Endothelial cell of umbilical vein (primary cell): ENCODE data around the gene GPHB5. TPM values are rescaled to one million over a fixed set of nuclear protein-coding genes. Genes with fewer than 3 reads are reported as not detected.

Experiments
- BruUV-seq: library from RNA; stranded (reverse); fragments of 400-500 nt; replicated peaks from 2 replicates; lab custom pipeline; 2021; lab: Mats Ljungman, UMichigan
- CTCF ChIA-PET: fragments of 300-600, 350-600 bp; sonication (Branson Sonifier 250); formaldehyde crosslinking; loops from one replicate; lab custom pipeline; 2021; ENCODE audit warnings: antibody characterized with exemption, inconsistent platforms; lab: Charles Lee
- POLR2A ChIA-PET: fragments of 300-600, 350-600 bp; sonication (Branson Sonifier 250); formaldehyde crosslinking; loops from one replicate; lab custom pipeline; 2021; ENCODE audit warnings: antibody characterized with exemption, inconsistent platforms; lab: Charles Lee
- DNase-seq: peaks from one replicate; pipeline ENCODE4 v3.0.0-alpha.2; 2011; ENCODE audit warnings: low read depth, low spot score
- FAIRE-seq: peaks from 2 replicates; lab custom pipeline; 2011; peaks lifted over from hg19 to GRCh38; lab: Jason Lieb, UNC
- H2AFZ ChIP-seq: 2 replicates; pipeline ENCODE4 v1.6.0; 2012; ENCODE audit warnings: low read depth, low read length, control low read depth, inconsistent platforms
- H3K27ac ChIP-seq: 2 replicates; pipeline ENCODE4 v1.5.1; 2011; ENCODE audit warnings: low read depth, mild to moderate bottlenecking, control low read depth, low read length, moderate library complexity; ENCODE audit not compliant: insufficient read depth
- H3K27me3 ChIP-seq, 2 experiments: 2 replicates each; pipeline versions ENCODE4 v1.6.0 to v1.6.1; 2011; ENCODE audit warnings: low read length in 2 of 2, mixed read lengths in 1 of 2; ENCODE audit not compliant: control insufficient read depth in 2 of 2, insufficient read depth in 2 of 2
- H3K36me3 ChIP-seq, 2 experiments: 2 replicates in 1 of 2; 3 replicates in 1 of 2; pipeline ENCODE4 v1.5.1; 2011; ENCODE audit warnings: low read length in 2 of 2, mild to moderate bottlenecking in 1 of 2, moderate library complexity in 1 of 2; ENCODE audit not compliant: control insufficient read depth in 2 of 2, insufficient read depth in 2 of 2; ENCODE audit errors: extremely low read depth in 1 of 2
- H3K4me1 ChIP-seq: 3 replicates; pipeline ENCODE4 v1.5.1; 2011; ENCODE audit warnings: mild to moderate bottlenecking, low read length; ENCODE audit not compliant: control insufficient read depth, insufficient read depth; ENCODE audit errors: extremely low read depth
- H3K4me2 ChIP-seq: 2 replicates; pipeline ENCODE4 v1.6.1; 2011; ENCODE audit warnings: low read length, control low read depth, mixed read lengths; ENCODE audit not compliant: insufficient read depth
- H3K4me3 ChIP-seq, 3 experiments: fragments of 200-600 bp in 1 of 3; sonication (generic), shearing (Covaris generic) in 1 of 3; replicated peaks in 1 of 3; 2 replicates each; pipeline ENCODE4 v1.5.1; 2011 to 2016; ENCODE audit warnings: control low read depth in 3 of 3, low read length in 3 of 3, mild to moderate bottlenecking in 2 of 3, inconsistent platforms in 1 of 3, low read depth in 1 of 3, moderate library complexity in 1 of 3; ENCODE audit not compliant: insufficient read depth in 1 of 3
- H3K79me2 ChIP-seq: 2 replicates; pipeline ENCODE4 v1.6.0; 2012; ENCODE audit warnings: low read length, inconsistent platforms; ENCODE audit not compliant: control insufficient read depth, insufficient read depth
- H3K9ac ChIP-seq: replicated peaks from 2 replicates; pipeline ENCODE3; 2011; ENCODE audit warnings: low read length, control low read depth; ENCODE audit not compliant: insufficient read depth; ENCODE audit errors: extremely low read depth
- H3K9me1 ChIP-seq: replicated peaks from 3 replicates; pipeline ENCODE4 v1.6.0; 2011; ENCODE audit warnings: mild to moderate bottlenecking, low read length; ENCODE audit not compliant: control insufficient read depth, insufficient read depth; ENCODE audit errors: extremely low read depth
- H3K9me3 ChIP-seq: replicated peaks from 2 replicates; pipeline ENCODE4 v1.5.1; 2012; ENCODE audit warnings: low read length, inconsistent platforms; ENCODE audit not compliant: control insufficient read depth, insufficient read depth
- H4K20me1 ChIP-seq: replicated peaks from 2 replicates; pipeline ENCODE3; 2011; ENCODE audit warnings: mild to moderate bottlenecking, low read length; ENCODE audit not compliant: control insufficient read depth, insufficient read depth; ENCODE audit errors: extremely low read depth
- EZH2 ChIP-seq: IDR thresholded peaks from 2 replicates; pipeline ENCODE4 v1.6.1; 2012; ENCODE audit warnings: borderline replicate concordance, low read depth, mild to moderate bottlenecking, moderate library complexity, low read length, inconsistent platforms; ENCODE audit not compliant: severe bottlenecking
- FOS ChIP-seq: IDR thresholded peaks from 2 replicates; pipeline ENCODE4 v1.6.1; 2011; ENCODE audit warnings: mild to moderate bottlenecking, low read length, moderate library complexity, borderline replicate concordance; ENCODE audit not compliant: insufficient read depth
- GATA2 ChIP-seq: IDR thresholded peaks from 2 replicates; pipeline ENCODE4 v1.7.0; 2011; ENCODE audit warnings: low read depth, mild to moderate bottlenecking, moderate library complexity, mixed read lengths, low read length; ENCODE audit not compliant: insufficient read length, insufficient read depth
- JUN ChIP-seq: IDR thresholded peaks from 2 replicates; pipeline ENCODE4 v1.6.1; 2011; ENCODE audit warnings: borderline replicate concordance, low read depth; ENCODE audit not compliant: insufficient read length, insufficient read depth
- MAX ChIP-seq: IDR thresholded peaks from 2 replicates; pipeline ENCODE4 v1.6.1; 2011; ENCODE audit not compliant: insufficient read depth, insufficient read length
- MYC ChIP-seq: IDR thresholded peaks from one replicate; pipeline ENCODE4 v1.6.1; 2011; ENCODE audit warnings: mild to moderate bottlenecking, low read depth, low read length
- POLR2A ChIP-seq: IDR thresholded peaks from 2 replicates; pipeline ENCODE4 v1.6.1; 2012; ENCODE audit warnings: low read depth, mild to moderate bottlenecking, control low read depth, low read length
- POLR2AphosphoS5 ChIP-seq: IDR thresholded peaks from 2 replicates; pipeline ENCODE4 v1.6.1; 2012; ENCODE audit warnings: low read depth, mild to moderate bottlenecking, control low read depth, low read length, moderate library complexity; ENCODE audit not compliant: insufficient read depth
- dilution Hi-C: fragments of 300-500 bp; cut with MboI; formaldehyde crosslinking; loops from one replicate; pipeline ENCODE4 v1.15.0; 2019; ENCODE audit warnings: low sequenced_read_pairs; ENCODE audit not compliant: extremely low pct_ligation_motif_present
- intact Hi-C: fragments of 100-400 bp; cut with micrococcal nuclease; formaldehyde crosslinking; loops from one replicate; pipeline ENCODE4 v1.10.0; 2022
- polyA plus RNA-seq, 4 experiments: library from polyadenylated mRNA; depleted of rRNA in 3 of 4; stranded (reverse) in 3 of 4; unstranded in 1 of 4; fragments of >200 nt; gene quantifications; 2 replicates each; pipeline versions ENCODE4 v1.2.1 to v1.2.3, GENCODE V29; 2011 to 2012; ENCODE audit warnings: missing spikeins in 1 of 4
- total RNA-seq: library from RNA; stranded (reverse); gene quantifications from 2 replicates; pipeline ENCODE4 v1.2.3, GENCODE V29; 2021
- TF ChIP-seq, protein P1 (sequence below), 2 donors: IDR thresholded peaks; 1 replicate in 1 of 2; 2 replicates in 1 of 2; pipeline ENCODE4 v1.5.1; 2011; ENCODE audit warnings: low read length in 2 of 2, mild to moderate bottlenecking in 2 of 2, moderate library complexity in 2 of 2, control low read depth in 1 of 2, inconsistent platforms in 1 of 2, low read depth in 1 of 2; ENCODE audit not compliant: insufficient read depth in 1 of 2; ENCODE audit errors: extremely low read depth in 1 of 2

Gene GPHB5
- total and polyA plus RNA-seq, 2 donors (not counting 3 experiments of a cell fraction or from before 2014, with no cell fraction given), result not detected

DNA sequence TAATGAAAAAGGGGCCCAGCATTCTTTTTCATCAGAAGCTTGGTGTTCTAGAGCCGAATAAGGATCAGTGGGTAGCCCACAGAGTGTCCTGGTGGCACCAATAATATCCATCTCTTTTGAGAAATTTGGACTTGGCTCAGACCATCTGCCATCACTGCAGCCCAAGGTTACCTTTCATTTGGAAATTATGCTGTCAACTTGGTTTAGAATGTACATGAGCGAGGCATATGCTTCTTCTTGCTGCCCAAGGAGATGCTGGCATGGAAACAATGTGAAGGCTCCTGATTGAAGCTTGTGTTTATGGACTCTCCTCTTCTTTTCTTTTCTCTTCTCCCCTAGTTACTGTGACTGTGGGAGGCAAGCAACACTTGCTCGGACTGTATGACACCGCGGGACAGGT is 50.0 kb downstream of the GPHB5 start:
- H3K9me1 ChIP-seq, result no peaks in the 10 kb centered on the region
- dilution Hi-C loops (no loop called here), intact Hi-C loops (no loop called here)
- H3K9me3 ChIP-seq, result no peaks in the 10 kb centered on the region
- no peak overlapping the region for H2AFZ ChIP-seq
- peaks cover 7% of the 10 kb centered on the region for H4K20me1 ChIP-seq
- no peak overlapping the region for H3K9ac ChIP-seq
- no peak for TF ChIP-seq EZH2
- TF ChIP-seq GATA2, result no peak
- TF ChIP-seq, protein P1, sequence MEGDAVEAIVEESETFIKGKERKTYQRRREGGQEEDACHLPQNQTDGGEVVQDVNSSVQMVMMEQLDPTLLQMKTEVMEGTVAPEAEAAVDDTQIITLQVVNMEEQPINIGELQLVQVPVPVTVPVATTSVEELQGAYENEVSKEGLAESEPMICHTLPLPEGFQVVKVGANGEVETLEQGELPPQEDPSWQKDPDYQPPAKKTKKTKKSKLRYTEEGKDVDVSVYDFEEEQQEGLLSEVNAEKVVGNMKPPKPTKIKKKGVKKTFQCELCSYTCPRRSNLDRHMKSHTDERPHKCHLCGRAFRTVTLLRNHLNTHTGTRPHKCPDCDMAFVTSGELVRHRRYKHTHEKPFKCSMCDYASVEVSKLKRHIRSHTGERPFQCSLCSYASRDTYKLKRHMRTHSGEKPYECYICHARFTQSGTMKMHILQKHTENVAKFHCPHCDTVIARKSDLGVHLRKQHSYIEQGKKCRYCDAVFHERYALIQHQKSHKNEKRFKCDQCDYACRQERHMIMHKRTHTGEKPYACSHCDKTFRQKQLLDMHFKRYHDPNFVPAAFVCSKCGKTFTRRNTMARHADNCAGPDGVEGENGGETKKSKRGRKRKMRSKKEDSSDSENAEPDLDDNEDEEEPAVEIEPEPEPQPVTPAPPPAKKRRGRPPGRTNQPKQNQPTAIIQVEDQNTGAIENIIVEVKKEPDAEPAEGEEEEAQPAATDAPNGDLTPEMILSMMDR (IDR thresholded peaks at IDR 0.05; ENCODE audit: extremely low read depth in 1 of 2, insufficient read depth in 1 of 2, low read depth in 1 of 2, low read length in 2 of 2), result no peak
- no TSS peak for BruUV-seq
- H3K4me3 ChIP-seq, result no peak overlapping the region
- peaks cover 16 to 30% of the 10 kb centered on the region in 2 experiments for H3K36me3 ChIP-seq
- POLR2A ChIA-PET, result no interaction called here
- H3K4me2 ChIP-seq, result no peak overlapping the region
- no peak for FAIRE-seq
- peaks cover 76% of the 10 kb centered on the region for H3K79me2 ChIP-seq
- H3K27ac ChIP-seq, result no peak overlapping the region
- CTCF ChIA-PET, result interaction anchor here (1.2 kb wide), 1 partner anchor 94 kb away, joined by 5 read pairs; no protein-coding TSS in a partner anchor
- no peaks in the 10 kb centered on the region for H3K27me3 ChIP-seq
- no peaks in the 10 kb centered on the region for H3K4me1 ChIP-seq
- no peak for DNase-seq

DNA sequence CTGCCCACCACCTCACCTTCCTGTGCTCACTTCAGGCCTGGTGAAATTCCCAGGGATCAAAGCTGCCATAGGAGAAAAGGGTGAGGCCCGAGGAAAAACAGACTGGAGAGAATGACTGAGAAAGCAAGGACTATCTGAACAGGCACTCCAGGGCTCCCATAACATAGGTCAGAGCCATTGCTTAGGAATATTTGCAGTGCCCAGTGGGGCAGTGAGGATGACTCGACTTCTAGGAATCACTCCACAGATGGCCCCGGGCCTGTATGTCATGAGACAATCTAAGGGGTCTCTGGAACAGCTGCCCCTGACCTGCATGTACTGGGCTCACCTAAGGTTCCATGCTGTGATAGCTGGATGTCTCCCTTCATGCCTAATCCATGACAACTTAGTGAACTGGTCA is 51.6 kb downstream of the GPHB5 start:
- Histone ChIP-seq H2AFZ (no peak overlapping the region), H3K9me1 (no peaks in the 10 kb centered on the region), H3K9ac (no peak overlapping the region), H3K27ac (no peak overlapping the region), H3K4me2 (no peak overlapping the region), H3K27me3 (no peaks in the 10 kb centered on the region), H3K36me3 (peaks cover 20 to 26% of the 10 kb centered on the region in 2 experiments), H4K20me1 (peaks cover 7% of the 10 kb centered on the region), H3K9me3 (no peaks in the 10 kb centered on the region), H3K4me3 (no peak overlapping the region), H3K79me2 (peaks cover 83% of the 10 kb centered on the region), H3K4me1 (no peaks in the 10 kb centered on the region)
- TF ChIP-seq POLR2A (no peak), JUN (no peak), MYC (no peak), MAX (no peak), EZH2 (no peak), GATA2 (no peak), POLR2AphosphoS5 (no peak), FOS (no peak)
- TF ChIP-seq, protein P1 (IDR thresholded peaks at IDR 0.05; ENCODE audit: extremely low read depth in 1 of 2, insufficient read depth in 1 of 2, low read depth in 1 of 2, low read length in 2 of 2), result no peak
- dilution Hi-C loops (no loop called here), intact Hi-C loops (no loop called here)
- CTCF ChIA-PET, result interaction anchor here (0.8 kb wide), 1 partner anchor 93 kb away, joined by 3 read pairs; no protein-coding TSS in a partner anchor
- FAIRE-seq (no peak), DNase-seq (no peak)
- POLR2A ChIA-PET, result interaction anchor here (0.5 kb wide), 1 partner anchor 15 kb away, joined by 4 read pairs; no protein-coding TSS in a partner anchor
- no TSS peak for BruUV-seq
